SK-N-SH (cell line): ENCODE data around the gene PCBP4. TPM values are rescaled to one million over a fixed set of nuclear protein-coding genes. Genes with fewer than 3 reads are reported as not detected.

Experiments used
- CTCF ChIA-PET: fragments of 300-600, 350-600 bp; formaldehyde crosslinking; extraction: SDS; loops from one replicate; lab custom pipeline; 2021; lab: Yijun Ruan, JAX
- POLR2A ChIA-PET: fragments of 350-600 bp; sonication (Branson Sonifier 250); formaldehyde crosslinking; extraction: SDS; loops from one replicate; lab custom pipeline; 2020; ENCODE audit warnings: antibody characterized with exemption, inconsistent platforms; lab: Yijun Ruan, JAX
- DNase-seq: peaks from one replicate; pipeline ENCODE4 v3.0.0; 2012
- H2AFZ ChIP-seq: fragments of 200-600 bp; sonication (generic); 2 replicates; pipeline ENCODE4 v1.8.1; 2016; ENCODE audit warnings: antibody characterized with exemption, mild to moderate bottlenecking, low read depth
- H3F3A ChIP-seq: fragments of 200-600 bp; sonication (generic); replicated peaks from 2 replicates; pipeline ENCODE3; 2016; ENCODE audit warnings: antibody characterized with exemption, mild to moderate bottlenecking; ENCODE audit not compliant: insufficient read depth
- H3K27ac ChIP-seq, 2 experiments: fragments of 200-500 bp in 1 of 2; fragments of 200-600 bp in 1 of 2; sonication (Bioruptor generic) in 1 of 2; sonication (generic), shearing (Covaris generic) in 1 of 2; 2 replicates each; pipeline versions ENCODE4 v1.5.1 to v1.6.1; 2014 to 2016; ENCODE audit warnings: low read depth in 2 of 2, inconsistent platforms in 1 of 2, low read length in 1 of 2, mild to moderate bottlenecking in 1 of 2, mixed read lengths in 1 of 2
- H3K27me3 ChIP-seq: fragments of 200-600 bp; sonication (generic), shearing (Covaris generic); 2 replicates; pipeline ENCODE4 v1.6.1; 2016; ENCODE audit warnings: mixed run types; ENCODE audit not compliant: insufficient read depth
- H3K36me3 ChIP-seq, 2 experiments: fragments of 200-500 bp in 1 of 2; fragments of 200-600 bp in 1 of 2; sonication (Bioruptor generic) in 1 of 2; sonication (generic) in 1 of 2; replicated peaks in 1 of 2; 2 replicates each; pipeline versions ENCODE3 to v1.5.1; 2014 to 2016; ENCODE audit warnings: low read length in 1 of 2, mild to moderate bottlenecking in 1 of 2; ENCODE audit not compliant: insufficient read depth in 2 of 2, control insufficient read depth in 1 of 2
- H3K4me1 ChIP-seq, 2 experiments: fragments of 200-500 bp in 1 of 2; fragments of 200-600 bp in 1 of 2; sonication (Bioruptor generic) in 1 of 2; sonication (generic), shearing (Covaris generic) in 1 of 2; 2 replicates each; pipeline versions ENCODE4 v1.5.1 to v1.6.1; 2014 to 2016; ENCODE audit warnings: low read depth in 1 of 2, low read length in 1 of 2, mixed run types in 1 of 2; ENCODE audit not compliant: insufficient read depth in 2 of 2, control insufficient read depth in 1 of 2
- H3K4me2 ChIP-seq: fragments of 200-600 bp; sonication (generic), shearing (Covaris generic); 2 replicates; pipeline ENCODE4 v1.6.1; 2017; ENCODE audit warnings: mixed run types
- H3K4me3 ChIP-seq, 2 experiments: fragments of 200-500 bp in 1 of 2; fragments of 200-600 bp in 1 of 2; sonication (Bioruptor generic) in 1 of 2; sonication (generic), shearing (Covaris generic) in 1 of 2; 2 replicates each; pipeline versions ENCODE4 v1.5.1 to v1.8.1; 2014 to 2016; ENCODE audit warnings: low read depth in 2 of 2, inconsistent platforms in 1 of 2, low read length in 1 of 2, mild to moderate bottlenecking in 1 of 2, mixed read lengths in 1 of 2, moderate library complexity in 1 of 2
- H3K79me2 ChIP-seq: fragments of 200-600 bp; sonication (generic); 2 replicates; pipeline ENCODE4 v1.8.1; 2017; ENCODE audit warnings: mild to moderate bottlenecking; ENCODE audit not compliant: insufficient read depth
- H3K9ac ChIP-seq: fragments of 200-600 bp; sonication (generic); 2 replicates; pipeline ENCODE4 v1.6.1; 2017; ENCODE audit warnings: mixed run types
- H3K9me2 ChIP-seq: fragments of 200-600 bp; sonication (generic); 2 replicates; pipeline ENCODE4 v1.6.1; 2017; ENCODE audit warnings: mixed run types
- H3K9me3 ChIP-seq: fragments of 200-600 bp; sonication (generic); 2 replicates; pipeline ENCODE4 v1.6.1; 2017; ENCODE audit warnings: mixed run types, mild to moderate bottlenecking, moderate library complexity
- H4K20me1 ChIP-seq: fragments of 200-600 bp; sonication (generic); 2 replicates; pipeline ENCODE4 v1.6.1; 2017; ENCODE audit warnings: mild to moderate bottlenecking, mixed run types; ENCODE audit not compliant: insufficient read depth
- CHD2 ChIP-seq: fragments of 150-350 bp; IDR thresholded peaks from 2 replicates; pipeline ENCODE4 v1.6.1; 2018; ENCODE audit warnings: low read length; ENCODE audit not compliant: partially characterized antibody
- FOXJ3 ChIP-seq: sonication (generic); formaldehyde crosslinking; IDR thresholded peaks from 2 replicates; pipeline ENCODE4 v1.5.1; 2020; ENCODE audit warnings: mild to moderate bottlenecking, missing genetic modification reagents
- FOXM1 ChIP-seq: IDR thresholded peaks from 2 replicates; pipeline ENCODE4 v1.4.0; 2012; ENCODE audit warnings: low read depth, mild to moderate bottlenecking
- NRF1 ChIP-seq: IDR thresholded peaks from 2 replicates; pipeline ENCODE4 v1.6.1; 2012; ENCODE audit warnings: low read depth, mild to moderate bottlenecking, low read length
- POLR2AphosphoS5 ChIP-seq: IDR thresholded peaks from 2 replicates; pipeline ENCODE4 v1.6.1; 2012; ENCODE audit warnings: low read depth, low read length
- RCOR1 ChIP-seq: fragments of 150-350 bp; IDR thresholded peaks from 2 replicates; pipeline ENCODE4 v1.6.1; 2017; ENCODE audit warnings: antibody characterized with exemption, low read length
- RFX5 ChIP-seq: IDR thresholded peaks from 2 replicates; pipeline ENCODE4 v1.6.1; 2012; ENCODE audit warnings: mild to moderate bottlenecking, improper control_type of control experiment, low read length
- SIN3A ChIP-seq: IDR thresholded peaks from 2 replicates; pipeline ENCODE4 v1.6.1; 2012; ENCODE audit warnings: low read depth, mild to moderate bottlenecking, low read length, moderate library complexity, borderline replicate concordance
- SMC3 ChIP-seq: IDR thresholded peaks from 2 replicates; pipeline ENCODE4 v1.6.1; 2012; ENCODE audit warnings: low read depth, low read length, improper control_type of control experiment
- TEAD4 ChIP-seq: IDR thresholded peaks from 2 replicates; pipeline ENCODE4 v1.4.0; 2012; ENCODE audit warnings: mild to moderate bottlenecking, borderline replicate concordance; ENCODE audit not compliant: insufficient read depth
- ZBTB33 ChIP-seq: IDR thresholded peaks from 2 replicates; pipeline ENCODE4 v1.4.0; 2012; ENCODE audit warnings: low read depth, borderline replicate concordance
- WGBS: methylation state at CpG from one replicate; pipeline ENCODE4 v1.1.6; 2017; ENCODE audit warnings: low lambda C conversion rate; 5-methylcytosine and 5-hydroxymethylcytosine counted together
- polyA plus RNA-seq, 3 experiments: library from polyadenylated mRNA; depleted of rRNA; stranded (reverse); fragments of >200 nt; gene quantifications; 2 replicates each; pipeline ENCODE4 v1.2.3, GENCODE V29; 2012
- TF ChIP-seq, protein P1 (sequence below): IDR thresholded peaks from 2 replicates; pipeline ENCODE4; 2012
- TF ChIP-seq, protein P2 (sequence below): IDR thresholded peaks from 2 replicates; pipeline ENCODE4 v1.4.0; 2012; ENCODE audit warnings: low read depth
- TF ChIP-seq, protein P3 (sequence below): fragments of 150-350 bp; IDR thresholded peaks from 2 replicates; pipeline ENCODE4 v1.6.1; 2016; ENCODE audit warnings: mild to moderate bottlenecking, low read depth, low read length

The PCBP4 gene
- polyA plus RNA-seq, 1 of the 3 experiments (the other 2 are of a cell fraction) = 97.4 TPM

- TF ChIP-seq POLR2AphosphoS5 = 0 out of 2 replicates have a peak, but pooled peaks have one; percentile 26
- TF ChIP-seq FOXM1 = no peak
- no peak for TF ChIP-seq ZBTB33
- no peak for TF ChIP-seq RFX5
- no peak for TF ChIP-seq NRF1
- TF ChIP-seq SIN3A = no peak
- TF ChIP-seq TEAD4 = no peak
- no peak for TF ChIP-seq SMC3
- TF ChIP-seq RCOR1 = no peak
Observed at GRCh38 chr3:51968170-51968775, 1.0 kb upstream of the PCBP4 start (continued).

DNA sequence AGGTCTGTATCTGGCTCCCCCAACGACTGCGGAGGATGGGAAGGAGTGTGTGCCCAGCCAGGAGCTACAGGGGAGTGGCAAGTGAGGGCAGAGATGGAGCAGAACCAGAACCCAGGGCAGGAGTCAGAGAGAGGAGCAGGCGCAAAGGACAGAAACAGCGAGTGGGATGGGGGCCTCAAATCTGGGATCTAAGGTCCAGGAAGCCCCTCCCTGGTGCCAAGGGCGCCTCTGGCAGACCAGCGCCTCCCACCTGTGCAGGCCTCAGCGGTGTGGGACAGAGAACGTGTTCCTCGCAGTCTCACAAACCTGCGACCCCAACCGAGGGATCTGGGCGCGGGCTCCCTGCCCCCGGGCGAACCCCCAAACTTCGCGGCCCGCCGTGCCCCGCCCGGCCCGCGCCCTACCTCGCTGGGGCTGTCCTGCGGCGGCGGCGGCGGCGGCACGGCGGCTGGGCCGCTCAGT, 301 bp downstream of the PCBP4 start:
- Histone ChIP-seq H3K4me1 (peaks cover 4 to 67% of the 10 kb centered on the region in 2 experiments; a peak in 2 of 4 replicates), H3K9me2 (no peaks in the 10 kb centered on the region), H3K79me2 (peaks cover 39% of the 10 kb centered on the region), H2AFZ (peak overlapping the region; percentile 63; the same call in 1 of the 2 replicates), H3K27ac (peak overlapping the region; percentile 35 to 74; a peak in 3 of 4 replicates), H3K4me2 (peak overlapping the region; percentile 99), H3F3A (peaks cover 12% of the 10 kb centered on the region), H4K20me1 (0 out of 2 replicates have a peak, but pooled peaks cover 4% of the 10 kb centered on the region), H3K36me3 (no peaks in the 10 kb centered on the region), H3K9me3 (no peaks in the 10 kb centered on the region), H3K27me3 (no peaks in the 10 kb centered on the region), H3K9ac (peak overlapping the region; percentile 79), H3K4me3 (peak overlapping the region; percentile 76 to 79)
- ChIA-PET CTCF (interaction anchor here (0.7 to 10.7 kb wide), 7 partner anchors 7 to 154 kb away, joined by 3 to 84 read pairs (median 10); partner anchors contain the start of genes ABHD14A, ABHD14B, ACY1 and DUSP7), POLR2A (interaction anchor here (3.9 kb wide), 1 partner anchor 25 kb away, joined by 19 read pairs; the partner anchor contains the start of genes PARP3 and RRP9)
- 17% methylated on average over 5 of the region's 33 CpGs for WGBS
- DNase-seq = peak; percentile 58
- TF ChIP-seq POLR2AphosphoS5 (no peak), ZBTB33 (no peak), CHD2 (no peak), FOXJ3 (CRISPR knock-in tag) (no peak)
- TF ChIP-seq, protein P1, sequence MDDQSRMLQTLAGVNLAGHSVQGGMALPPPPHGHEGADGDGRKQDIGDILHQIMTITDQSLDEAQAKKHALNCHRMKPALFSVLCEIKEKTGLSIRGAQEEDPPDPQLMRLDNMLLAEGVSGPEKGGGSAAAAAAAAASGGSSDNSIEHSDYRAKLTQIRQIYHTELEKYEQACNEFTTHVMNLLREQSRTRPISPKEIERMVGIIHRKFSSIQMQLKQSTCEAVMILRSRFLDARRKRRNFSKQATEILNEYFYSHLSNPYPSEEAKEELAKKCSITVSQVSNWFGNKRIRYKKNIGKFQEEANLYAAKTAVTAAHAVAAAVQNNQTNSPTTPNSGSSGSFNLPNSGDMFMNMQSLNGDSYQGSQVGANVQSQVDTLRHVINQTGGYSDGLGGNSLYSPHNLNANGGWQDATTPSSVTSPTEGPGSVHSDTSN = no peak
- TF ChIP-seq, protein P2, sequence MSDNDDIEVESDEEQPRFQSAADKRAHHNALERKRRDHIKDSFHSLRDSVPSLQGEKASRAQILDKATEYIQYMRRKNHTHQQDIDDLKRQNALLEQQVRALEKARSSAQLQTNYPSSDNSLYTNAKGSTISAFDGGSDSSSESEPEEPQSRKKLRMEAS = no peak
- TF ChIP-seq, protein P3, sequence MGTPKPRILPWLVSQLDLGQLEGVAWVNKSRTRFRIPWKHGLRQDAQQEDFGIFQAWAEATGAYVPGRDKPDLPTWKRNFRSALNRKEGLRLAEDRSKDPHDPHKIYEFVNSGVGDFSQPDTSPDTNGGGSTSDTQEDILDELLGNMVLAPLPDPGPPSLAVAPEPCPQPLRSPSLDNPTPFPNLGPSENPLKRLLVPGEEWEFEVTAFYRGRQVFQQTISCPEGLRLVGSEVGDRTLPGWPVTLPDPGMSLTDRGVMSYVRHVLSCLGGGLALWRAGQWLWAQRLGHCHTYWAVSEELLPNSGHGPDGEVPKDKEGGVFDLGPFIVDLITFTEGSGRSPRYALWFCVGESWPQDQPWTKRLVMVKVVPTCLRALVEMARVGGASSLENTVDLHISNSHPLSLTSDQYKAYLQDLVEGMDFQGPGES = no peak
